GM18505 (cell line): ENCODE data around the gene ZSWIM1.
"Not testable (repeated sequence)": the region's sequence is repeated elsewhere in the genome, so short reads cannot be mapped to it uniquely, and the experiment has no call there.

Experiments
- ATAC-seq: cut with Tn5 transposase; IDR thresholded peaks from one replicate; pipeline ENCODE4 v1.9.1; 2021; ENCODE audit not compliant: unreplicated experiment
- POLR2A ChIP-seq: IDR thresholded peaks from 4 replicates; pipeline ENCODE4 v1.6.1; 2011; ENCODE audit warnings: borderline replicate concordance; ENCODE audit not compliant: insufficient read depth, insufficient read length; ENCODE audit errors: extremely low read depth

The ZSWIM1 gene

DNA sequence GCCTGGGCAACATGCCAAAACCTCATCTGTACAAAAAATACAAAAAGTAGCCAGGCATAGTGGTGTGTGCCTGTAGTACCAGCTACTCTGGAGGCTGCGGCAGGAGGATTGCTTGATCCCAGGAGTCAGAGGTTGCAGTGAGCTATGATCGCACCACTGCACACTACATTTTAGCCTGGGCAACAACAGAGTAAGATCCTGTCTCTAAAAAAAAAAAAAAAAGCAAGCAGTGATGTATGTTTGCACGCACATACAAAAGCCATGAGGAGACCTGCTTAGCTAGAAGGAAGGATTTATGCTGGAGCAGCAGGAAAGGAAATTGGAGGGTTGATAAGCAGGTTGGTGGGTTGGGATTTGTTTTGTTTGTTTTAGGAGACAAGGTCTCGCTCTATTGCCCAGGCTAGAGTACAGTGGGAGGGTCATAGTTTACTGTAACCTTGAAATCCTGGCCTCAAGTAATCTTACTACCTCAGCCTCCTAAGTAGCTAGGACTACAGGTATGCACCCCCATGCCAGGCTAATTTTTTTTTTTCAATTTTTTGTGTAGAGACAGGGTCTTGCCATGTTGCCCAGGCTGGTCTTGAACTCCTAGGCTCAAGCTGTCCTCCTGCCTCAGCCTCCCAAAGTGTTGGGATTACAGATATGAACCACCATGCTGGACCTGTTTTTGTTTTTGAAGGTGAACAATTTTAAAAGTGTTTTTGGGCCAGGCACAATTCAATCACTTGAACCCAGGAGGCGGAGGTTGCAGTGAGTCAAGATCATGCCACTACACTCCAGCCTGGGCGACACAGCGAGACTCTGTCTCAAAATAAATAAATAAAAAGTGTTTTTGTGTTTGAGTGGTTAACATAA lies 19.6 kb upstream of the ZSWIM1 start:
- ATAC-seq = no peak
- TF ChIP-seq POLR2A = no peak

DNA sequence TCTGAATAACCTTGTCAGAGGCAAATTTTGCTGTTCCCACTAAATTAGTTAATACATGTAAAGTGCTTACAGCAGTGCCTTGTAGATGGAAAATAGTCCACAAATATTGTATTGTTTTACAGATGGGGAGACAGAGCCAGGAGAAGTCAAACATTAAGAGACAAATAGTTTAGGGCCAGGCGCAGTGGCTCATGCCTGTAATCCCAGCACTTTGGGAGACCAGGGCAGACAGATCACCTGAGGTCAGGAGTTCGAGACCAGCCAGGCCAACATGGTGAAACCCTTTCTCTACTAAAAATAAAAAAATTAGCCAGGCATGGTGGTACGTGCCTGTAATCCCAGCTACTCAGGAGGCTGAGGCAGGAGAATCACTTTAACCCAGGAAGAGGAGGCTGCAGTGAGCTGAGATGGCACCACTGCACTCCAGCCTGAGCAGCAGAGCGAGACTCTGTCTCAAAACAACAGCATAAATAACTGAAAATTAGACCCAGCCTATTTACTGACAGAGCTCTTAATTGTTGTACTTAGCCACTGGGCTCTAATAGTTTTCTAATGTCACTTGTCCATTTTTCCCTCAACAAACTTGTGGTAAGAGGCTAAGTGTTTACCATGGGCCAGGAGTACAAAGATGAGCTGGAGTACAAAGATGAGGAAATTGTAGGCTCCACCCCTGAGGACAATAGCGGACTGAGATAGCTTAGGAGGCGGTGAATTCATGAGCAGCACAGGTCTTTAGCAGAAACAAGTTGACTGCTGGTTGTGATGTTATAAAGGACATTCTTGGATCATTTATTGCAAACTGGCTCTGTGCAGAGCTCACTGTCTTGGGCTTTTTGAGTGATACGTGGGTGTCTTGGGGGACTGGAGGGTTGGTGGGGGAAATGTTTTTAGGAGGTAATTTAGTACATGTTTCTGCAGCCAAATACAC lies 17.2 kb upstream of the ZSWIM1 start:
- no peak for TF ChIP-seq POLR2A
- ATAC-seq = no peak

DNA sequence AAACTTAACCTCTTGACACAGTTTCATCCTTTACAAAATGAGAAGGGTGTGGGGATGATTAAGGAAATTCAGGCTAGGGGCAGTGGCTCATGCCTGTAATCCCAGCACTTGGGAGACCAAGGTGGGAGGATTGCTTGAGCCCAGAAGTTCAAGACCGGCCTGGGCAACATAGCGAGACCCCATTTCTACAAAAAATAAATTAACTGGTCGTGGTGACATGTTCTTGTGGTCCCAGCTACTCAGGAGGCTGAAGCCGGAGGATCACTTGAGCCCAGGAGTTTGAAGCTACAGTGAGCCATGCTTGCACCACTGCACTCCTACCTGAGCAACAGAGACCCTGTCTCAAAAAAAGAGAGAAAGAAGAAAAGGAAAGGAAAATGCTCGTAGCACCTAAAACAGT lies 14.6 kb upstream of the ZSWIM1 start:
- no peak for TF ChIP-seq POLR2A
- ATAC-seq = no peak

DNA sequence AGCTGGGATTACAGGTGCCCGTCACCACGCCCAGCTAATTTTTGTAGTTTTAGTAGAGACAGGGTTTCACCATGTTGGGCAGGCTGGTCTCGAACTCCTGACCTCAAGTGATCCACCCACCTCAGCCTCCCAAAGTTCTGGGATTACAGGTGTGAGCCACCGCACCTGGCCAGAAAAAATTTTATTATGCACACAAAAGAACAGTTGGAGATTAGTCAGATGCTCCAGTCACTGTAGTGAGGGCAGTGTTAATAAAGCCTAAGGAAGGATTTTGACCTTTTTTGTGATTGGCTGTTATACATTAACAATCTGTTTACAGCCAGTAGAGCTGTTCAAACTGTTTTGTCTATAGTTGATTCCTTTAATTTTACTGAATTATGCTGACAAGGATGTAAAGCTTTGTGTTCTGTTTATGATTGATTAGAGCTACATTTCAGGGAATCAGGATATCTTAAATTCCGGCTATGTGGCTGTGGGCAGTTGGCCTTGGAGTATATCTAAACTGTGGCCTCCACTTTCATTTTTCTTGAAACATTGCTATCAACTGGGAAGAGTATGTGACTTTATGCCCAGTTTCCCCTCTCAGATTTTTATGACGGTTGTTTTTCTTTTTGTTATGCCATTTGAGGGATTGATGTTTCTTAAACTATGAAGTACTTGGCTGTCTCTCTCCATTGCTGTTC lies 13.8 kb upstream of the ZSWIM1 start:
- no peak for TF ChIP-seq POLR2A
- no peak for ATAC-seq

DNA sequence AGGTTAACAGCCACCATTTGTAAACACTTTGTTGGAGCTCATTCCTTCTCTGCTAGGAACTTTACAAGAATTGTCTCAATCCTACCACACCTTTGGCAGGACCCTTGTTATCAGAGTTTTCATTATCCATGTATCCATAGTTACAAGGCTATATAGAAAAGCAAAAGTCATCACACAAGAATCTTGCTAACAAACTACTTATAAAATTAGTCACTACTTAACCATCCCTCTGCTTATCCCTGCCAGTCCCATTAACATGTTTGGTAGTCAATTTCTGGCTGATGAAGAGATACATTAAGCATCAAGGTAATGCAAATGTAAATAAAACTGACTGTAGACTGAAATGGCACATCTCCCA lies 13.2 kb upstream of the ZSWIM1 start:
- TF ChIP-seq POLR2A = no peak

DNA sequence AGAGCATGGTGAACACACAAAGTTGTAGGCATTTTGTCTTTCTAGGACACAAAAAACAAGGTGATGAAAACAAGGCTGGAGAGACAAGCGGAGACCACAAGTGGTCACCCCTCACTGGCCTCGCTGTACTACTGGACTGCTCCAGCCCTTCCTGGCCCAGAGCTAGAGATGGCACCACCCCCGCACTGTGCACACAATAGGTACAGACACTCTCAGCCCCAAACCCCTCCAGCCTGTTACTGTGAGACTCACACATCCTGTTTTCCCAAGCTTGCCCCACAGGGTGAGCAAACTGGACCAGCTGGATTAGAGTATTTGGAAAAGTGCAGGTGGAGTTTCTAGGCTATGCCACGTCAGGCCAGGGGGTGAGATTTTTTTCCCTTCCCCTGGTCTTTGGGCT lies 8.4 kb upstream of the ZSWIM1 start:
- TF ChIP-seq POLR2A = no peak
- no peak for ATAC-seq

More for the DNA sequence above, 13.2 kb upstream of the ZSWIM1 start:
- no peak for ATAC-seq

DNA sequence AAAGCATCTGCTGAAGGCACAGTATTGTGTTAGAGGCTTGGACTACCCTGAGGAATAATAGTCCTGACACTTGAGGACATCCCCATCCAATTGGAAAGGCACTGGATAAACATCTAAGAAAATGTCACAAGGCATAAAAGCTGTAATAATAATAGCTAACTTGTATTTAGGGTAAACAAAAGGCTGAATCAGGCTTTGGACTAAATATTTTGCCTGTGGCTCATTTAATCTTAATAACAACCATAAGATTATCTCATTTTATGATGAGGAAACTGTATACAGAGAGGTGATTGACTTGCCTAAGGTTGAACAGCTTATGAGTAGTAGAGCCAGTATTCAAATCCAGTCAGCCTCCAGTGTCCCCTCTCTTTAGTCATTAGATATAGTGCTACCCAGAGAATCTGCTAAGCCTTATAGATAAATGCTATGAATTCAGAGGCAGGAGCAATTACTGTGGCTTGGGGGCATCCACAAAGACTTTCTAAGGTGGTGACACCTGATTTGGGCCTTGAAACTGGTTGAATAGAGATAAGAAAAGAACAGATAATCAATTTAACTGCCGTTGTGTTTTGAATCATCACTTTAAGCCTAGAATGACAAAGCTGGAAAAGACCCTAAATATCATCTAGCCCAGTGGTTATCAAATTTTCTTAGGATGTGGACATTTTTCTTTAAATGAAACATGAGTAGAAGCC lies 7.5 kb upstream of the ZSWIM1 start:
- no peak for TF ChIP-seq POLR2A
- no peak for ATAC-seq

DNA sequence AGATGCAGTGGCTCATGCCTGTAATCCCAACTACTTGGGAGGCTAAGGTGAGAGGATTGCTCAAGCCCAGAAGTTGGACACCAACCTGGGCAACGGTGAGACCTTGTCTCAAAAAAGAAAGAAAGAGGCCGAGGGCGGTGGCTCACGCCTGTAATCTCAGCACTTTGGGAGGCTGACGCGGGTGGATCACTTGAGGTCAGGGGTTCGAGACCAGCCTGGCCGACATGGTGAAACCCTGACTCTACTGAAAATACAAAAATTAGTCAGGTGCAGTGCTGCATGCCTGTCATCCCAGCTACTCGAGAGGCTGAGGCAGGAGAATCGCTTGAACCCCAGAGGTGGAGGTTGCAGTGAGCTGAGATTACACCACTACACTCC lies 6.9 kb upstream of the ZSWIM1 start:
- ATAC-seq = not testable (repeated sequence)

DNA sequence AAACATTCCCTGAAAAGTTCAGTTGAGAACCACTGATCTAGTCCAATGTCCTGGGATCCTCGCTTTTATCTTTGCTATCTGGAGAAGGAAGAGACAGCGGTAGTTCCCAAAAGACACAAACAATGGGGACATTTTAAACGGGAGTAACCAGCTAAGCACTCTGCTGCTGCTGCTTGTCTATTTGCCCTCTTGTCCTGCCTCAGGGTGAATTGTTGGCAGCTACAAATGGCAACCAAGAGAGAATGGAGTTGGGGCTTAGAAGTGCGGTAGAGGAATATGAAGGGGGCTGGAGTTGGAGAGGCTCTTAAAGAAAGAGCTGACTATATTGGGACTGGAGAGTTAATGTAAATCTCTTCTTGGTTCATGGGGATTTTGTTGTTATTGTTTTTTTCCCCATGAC lies 6.5 kb upstream of the ZSWIM1 start:
- no peak for ATAC-seq
- no peak for TF ChIP-seq POLR2A

DNA sequence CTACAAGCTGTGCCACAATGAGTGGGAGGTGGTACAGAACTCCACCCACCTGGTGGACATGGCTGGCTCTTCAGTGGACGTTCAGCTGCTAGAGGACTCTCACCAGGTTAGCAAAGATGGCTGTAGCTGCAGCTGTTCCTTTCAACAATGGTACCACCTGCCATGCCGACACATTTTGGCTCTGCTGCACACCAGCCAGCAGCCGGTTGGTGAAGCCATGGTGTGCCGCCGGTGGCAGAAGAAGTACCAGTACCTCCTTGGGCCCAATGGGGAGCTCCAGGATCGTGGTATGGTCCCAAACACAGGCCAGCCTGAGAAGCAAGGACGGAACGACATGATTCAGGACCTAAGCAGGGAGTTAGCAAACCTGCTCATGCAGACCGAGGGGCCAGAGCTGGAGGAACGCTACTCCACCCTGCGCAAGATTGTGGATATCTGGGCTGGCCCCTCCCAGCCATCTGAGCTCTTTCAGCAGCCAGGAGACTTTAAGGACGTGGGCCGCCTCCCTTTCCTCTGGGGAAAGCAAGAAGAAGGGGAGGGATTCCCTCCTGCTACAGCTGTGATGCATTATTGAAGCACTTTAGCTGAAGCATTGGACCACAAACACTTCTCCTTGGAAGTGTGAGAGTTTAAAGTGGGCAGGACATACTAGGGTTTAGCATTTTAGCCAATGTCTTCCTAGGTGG lies 2.8 kb upstream of the ZSWIM1 start:
- no peak for TF ChIP-seq POLR2A
- ATAC-seq = no peak

DNA sequence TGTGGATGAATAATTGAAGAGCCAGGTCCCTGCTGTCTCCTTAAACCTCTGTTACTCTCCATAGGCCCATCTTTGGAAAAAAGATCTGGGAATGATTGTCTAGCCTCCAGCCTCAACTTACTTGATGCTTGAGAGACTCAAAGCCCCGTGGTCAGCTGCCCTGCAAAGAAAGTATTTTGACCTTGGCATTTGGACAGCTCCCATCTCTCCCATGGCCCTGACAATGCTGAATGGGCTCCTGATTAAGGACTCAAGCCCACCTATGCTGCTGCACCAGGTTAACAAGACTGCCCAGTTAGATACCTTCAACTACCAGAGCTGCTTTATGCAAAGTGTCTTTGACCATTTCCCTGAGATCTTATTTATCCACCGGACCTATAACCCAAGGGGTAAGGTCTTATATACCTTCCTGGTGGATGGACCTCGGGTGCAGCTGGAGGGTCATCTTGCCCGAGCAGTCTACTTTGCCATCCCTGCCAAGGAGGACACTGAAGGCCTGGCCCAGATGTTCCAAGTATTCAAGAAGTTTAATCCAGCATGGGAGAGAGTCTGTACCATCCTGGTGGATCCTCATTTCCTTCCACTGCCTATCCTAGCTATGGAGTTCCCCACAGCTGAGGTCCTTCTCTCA lies 1.6 kb downstream of the ZSWIM1 start:
- ATAC-seq = no peak
- TF ChIP-seq POLR2A = no peak

DNA sequence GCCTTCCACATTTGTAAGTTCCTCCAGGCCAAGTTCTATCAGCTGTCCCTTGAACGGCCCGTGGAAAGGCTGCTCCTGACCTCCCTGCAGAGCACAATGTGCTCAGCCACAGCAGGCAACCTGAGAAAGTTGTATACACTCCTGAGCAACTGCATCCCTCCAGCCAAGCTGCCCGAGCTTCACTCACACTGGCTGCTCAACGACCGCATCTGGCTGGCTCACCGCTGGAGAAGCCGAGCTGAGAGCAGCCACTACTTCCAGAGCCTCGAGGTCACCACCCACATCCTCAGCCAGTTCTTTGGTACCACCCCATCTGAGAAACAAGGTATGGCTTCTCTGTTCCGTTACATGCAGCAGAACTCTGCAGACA lies 2.1 kb downstream of the ZSWIM1 start:
- no peak for ATAC-seq

More for the DNA sequence above, 2.1 kb downstream of the ZSWIM1 start:
- no peak for TF ChIP-seq POLR2A
